ENCODE data around the gene SETX. TPM values are rescaled to one million over a fixed set of nuclear protein-coding genes. Genes with fewer than 3 reads are reported as not detected.

Gene SETX
- total and polyA plus RNA-seq, 2 of the 13 experiments (the other 11 are each of a cell fraction or from before 2014, with no cell fraction given) = 13.2 to 39.0 TPM

DNA sequence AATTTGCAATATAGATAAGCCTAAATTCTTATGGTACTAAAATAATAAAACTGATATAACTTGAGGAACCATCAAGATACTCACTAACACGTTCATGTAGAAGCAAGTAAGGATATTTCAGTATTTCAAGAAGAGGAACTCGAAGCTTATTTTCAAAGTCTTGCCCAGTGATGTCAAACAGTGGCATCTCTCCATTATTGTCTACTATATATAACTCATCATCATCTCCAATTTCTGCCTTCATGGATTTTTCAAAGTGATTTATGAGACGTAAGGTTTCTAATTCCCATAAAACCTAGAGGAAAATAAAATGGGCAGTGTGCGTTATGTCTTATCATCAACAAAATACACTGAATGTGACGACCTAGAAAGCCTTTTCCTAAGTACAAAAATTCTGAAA lies 8.6 kb downstream of the SETX start (continued):
- TF ChIP-seq, protein P1, sequence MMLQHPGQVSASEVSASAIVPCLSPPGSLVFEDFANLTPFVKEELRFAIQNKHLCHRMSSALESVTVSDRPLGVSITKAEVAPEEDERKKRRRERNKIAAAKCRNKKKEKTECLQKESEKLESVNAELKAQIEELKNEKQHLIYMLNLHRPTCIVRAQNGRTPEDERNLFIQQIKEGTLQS (CRISPR knock-in tag; IDR thresholded peaks at IDR 0.05) = no peak
- TF ChIP-seq PAX8 (CRISPR knock-in tag; IDR thresholded peaks at IDR 0.05; ENCODE audit: borderline replicate concordance) = no peak
- TF ChIP-seq ZNF788 (CRISPR knock-in tag; IDR thresholded peaks at IDR 0.05; ENCODE audit: borderline replicate concordance) = no peak
- no peak for TF ChIP-seq MYC (CRISPR knock-in tag; IDR thresholded peaks at IDR 0.05; ENCODE audit: borderline replicate concordance)
- TF ChIP-seq, protein P2, sequence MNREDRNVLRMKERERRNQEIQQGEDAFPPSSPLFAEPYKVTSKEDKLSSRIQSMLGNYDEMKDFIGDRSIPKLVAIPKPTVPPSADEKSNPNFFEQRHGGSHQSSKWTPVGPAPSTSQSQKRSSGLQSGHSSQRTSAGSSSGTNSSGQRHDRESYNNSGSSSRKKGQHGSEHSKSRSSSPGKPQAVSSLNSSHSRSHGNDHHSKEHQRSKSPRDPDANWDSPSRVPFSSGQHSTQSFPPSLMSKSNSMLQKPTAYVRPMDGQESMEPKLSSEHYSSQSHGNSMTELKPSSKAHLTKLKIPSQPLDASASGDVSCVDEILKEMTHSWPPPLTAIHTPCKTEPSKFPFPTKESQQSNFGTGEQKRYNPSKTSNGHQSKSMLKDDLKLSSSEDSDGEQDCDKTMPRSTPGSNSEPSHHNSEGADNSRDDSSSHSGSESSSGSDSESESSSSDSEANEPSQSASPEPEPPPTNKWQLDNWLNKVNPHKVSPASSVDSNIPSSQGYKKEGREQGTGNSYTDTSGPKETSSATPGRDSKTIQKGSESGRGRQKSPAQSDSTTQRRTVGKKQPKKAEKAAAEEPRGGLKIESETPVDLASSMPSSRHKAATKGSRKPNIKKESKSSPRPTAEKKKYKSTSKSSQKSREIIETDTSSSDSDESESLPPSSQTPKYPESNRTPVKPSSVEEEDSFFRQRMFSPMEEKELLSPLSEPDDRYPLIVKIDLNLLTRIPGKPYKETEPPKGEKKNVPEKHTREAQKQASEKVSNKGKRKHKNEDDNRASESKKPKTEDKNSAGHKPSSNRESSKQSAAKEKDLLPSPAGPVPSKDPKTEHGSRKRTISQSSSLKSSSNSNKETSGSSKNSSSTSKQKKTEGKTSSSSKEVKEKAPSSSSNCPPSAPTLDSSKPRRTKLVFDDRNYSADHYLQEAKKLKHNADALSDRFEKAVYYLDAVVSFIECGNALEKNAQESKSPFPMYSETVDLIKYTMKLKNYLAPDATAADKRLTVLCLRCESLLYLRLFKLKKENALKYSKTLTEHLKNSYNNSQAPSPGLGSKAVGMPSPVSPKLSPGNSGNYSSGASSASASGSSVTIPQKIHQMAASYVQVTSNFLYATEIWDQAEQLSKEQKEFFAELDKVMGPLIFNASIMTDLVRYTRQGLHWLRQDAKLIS (CRISPR knock-in tag; IDR thresholded peaks at IDR 0.05) = no peak
- TF ChIP-seq AKNA (CRISPR knock-in tag; IDR thresholded peaks at IDR 0.05; ENCODE audit: borderline replicate concordance) = no peak
- TF ChIP-seq ZNF629 (CRISPR knock-in tag; conservative IDR thresholded peaks at IDR 0.05) = no peak
- TF ChIP-seq ZBTB44 (CRISPR knock-in tag; IDR thresholded peaks at IDR 0.05) = no peak
